HG03095 (cell line): ENCODE measurements around the gene KIF4B.
"Not testable (repeated sequence)": the region's sequence is repeated elsewhere in the genome, so short reads cannot be mapped to it uniquely, and the experiment has no call there.

Experiments used
- ATAC-seq: cut with Tn5 transposase; IDR thresholded peaks from one replicate; pipeline ENCODE4 v1.9.1; 2021; ENCODE audit warnings: moderate library complexity; ENCODE audit not compliant: unreplicated experiment

The KIF4B gene

DNA sequence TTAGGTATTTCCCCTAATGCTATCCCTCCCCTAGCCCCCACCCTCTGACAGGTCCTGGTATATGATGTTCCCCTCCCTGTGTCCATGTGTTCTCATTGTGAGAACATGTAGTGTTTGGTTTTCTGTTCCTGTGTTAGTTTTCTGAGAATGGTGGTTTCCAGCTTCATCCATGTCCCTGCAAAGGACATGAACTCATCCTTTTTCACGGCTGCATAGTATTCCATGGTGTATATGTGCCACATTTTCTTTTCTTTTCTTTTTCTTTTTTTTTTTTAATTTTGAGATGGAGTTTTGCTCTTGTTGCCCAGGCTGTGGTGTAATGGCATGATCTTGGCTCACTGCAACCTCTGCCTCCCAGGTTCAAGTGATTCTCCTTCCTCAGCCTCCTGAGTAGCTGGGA lies 7.3 kb upstream of the KIF4B start:
- ATAC-seq = not testable (repeated sequence)

DNA sequence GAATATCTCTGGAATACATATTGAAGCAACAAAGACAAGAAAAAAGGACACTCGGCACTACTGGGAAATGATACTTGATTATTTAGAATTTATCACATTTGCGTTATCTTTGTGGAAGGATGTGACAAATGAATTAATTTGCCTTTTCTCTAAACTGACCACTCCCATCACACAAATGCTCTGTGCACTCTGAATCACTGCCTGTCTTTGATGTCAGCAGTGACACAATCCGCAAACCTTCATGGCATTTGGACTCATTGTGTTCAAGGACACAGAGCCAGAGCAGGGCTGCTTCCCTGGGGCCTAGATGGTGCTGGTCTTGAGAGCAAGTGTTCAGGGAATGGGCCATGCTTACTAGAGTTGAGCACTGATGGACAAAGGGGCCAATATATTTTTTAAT lies 4.9 kb upstream of the KIF4B start:
- ATAC-seq = no peak

DNA sequence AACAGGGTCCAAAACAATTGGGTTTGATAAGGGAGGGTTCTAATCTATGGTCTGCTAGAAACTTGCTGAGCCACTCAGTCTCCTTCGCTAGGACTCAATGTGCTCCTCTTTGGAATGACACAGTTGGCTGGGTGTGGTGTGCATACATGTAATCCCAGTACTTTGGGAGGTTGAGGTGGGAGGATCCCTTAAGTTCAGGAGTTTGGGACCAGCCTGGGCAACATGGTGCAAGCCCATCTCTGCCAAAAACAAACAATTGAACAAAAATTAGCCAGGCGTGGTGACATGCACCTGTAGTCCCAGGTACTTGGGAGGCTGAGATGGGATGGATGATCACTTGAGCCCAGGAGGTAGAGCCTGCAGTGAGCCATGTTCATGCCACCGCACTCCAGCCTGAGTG lies 2.7 kb upstream of the KIF4B start:
- ATAC-seq = no peak

DNA sequence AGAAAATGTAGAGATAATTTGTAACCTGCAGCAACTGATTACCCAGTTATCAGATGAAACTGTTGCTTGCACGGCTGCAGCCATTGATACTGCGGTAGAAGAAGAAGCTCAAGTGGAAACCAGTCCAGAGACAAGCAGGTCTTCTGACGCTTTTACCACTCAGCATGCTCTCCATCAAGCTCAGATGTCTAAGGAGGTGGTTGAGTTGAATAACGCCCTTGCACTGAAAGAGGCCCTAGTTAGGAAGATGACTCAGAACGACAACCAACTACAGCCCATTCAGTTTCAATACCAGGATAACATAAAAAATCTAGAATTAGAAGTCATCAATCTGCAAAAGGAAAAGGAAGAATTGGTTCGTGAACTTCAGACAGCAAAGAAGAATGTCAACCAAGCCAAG lies 1.7 kb downstream of the KIF4B start:
- ATAC-seq = no peak

DNA sequence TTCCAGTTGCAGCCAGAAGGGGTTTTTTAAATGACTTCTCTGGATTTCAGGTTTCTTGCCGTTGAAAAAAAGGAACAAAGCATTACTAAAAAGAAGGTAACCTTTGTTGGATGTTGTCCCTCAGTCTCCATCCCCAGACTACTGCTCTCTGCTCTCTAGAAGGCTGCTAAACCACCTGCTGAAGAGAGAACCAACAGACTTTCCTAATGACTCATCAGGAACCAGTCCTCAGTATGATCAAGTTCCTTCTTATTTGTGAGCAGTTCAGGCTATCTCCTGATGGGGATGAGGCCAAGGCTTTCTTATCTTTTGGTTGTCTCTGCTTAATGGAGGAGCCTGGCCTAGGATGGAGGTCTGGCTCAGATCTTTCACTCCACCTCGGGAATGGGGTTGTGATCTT lies 4.1 kb downstream of the KIF4B start:
- peak; percentile 97 for ATAC-seq

DNA sequence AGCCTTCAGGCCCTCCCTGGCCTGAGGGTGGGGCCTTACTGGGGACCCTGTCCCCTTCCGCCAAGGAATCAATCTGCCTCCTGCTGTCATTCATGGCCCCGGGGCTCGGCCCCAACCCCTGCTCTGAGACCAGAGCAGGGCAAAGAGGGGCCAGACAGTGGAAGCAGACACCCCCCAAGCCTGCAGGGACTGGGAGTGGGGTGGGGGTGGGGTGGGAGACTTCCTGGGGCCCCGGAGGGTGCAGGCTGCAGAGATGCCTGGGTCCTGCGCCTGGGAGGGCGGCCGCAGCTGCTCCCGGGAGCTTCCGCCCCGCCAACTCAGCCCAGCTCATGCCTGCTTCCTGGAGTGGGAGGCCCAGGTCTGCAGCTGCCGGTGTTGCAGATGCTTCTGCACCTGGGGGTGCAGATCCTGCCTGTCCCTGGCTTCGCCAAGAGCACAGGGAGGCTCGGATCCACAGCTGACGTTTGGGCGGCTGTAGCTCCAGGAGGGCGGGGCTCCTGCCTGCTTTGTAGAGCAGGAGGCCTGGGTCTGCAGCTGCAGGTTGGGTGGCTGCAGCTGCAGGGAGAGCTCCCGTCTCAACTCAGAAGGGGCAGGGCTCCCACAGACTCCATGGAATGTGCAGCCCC lies 6.2 kb downstream of the KIF4B start:
- no peak for ATAC-seq

DNA sequence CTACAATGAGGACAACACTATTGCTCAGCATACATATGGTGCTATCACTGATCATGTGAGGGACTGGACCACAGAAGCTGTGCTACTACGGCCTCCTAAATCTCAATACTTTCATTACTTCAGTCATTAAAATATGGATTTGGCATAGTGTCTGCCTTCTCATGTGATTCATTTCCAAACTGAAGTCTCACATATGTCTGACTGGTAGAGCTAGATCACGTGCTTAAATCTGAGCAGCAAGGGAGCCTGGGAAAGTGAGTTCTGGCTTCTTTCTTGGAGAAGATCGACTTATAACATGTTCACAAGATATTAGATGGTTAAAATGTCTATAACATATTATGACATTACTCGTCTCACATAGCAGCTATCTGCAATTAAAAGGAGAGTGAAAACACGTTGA lies 8.3 kb downstream of the KIF4B start:
- no peak for ATAC-seq

DNA sequence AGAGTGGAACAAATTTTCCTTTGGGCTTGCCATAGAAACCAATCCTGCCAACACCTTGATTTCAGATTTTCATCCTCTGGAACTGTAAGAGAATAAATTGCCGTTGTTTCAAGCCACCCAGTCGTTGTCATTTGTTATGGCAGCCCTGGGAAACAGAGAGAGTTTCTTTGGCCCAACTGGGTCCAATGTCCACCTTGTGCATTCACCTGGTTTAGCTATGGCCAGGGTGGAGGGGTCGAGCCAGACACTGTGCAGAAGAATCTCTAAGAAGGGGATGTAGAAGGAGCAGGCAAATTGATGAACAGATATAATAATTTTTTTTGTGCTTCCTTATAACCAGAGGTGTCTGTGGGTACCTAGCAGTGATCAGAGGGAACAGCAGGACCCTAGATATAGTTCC lies 9.8 kb downstream of the KIF4B start:
- no peak for ATAC-seq

DNA sequence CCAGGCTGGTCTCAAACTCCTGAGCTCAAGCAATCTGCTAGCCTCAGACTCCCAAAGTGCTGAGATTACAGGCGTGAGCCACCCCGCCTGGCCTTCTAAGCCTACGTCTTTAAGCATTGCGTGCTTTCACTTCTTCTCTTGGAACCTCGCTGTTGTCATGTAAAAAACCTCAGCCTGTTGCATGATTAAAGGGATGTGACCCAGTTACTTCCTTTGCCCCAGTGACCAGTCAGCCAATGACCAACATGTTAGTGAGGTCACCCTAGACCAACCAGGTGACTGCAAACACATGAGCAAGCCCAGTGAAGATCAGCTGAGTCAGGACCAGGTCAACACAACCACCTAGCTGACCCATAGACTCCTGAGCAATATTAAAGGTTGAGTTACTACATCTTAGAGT lies 10.5 kb downstream of the KIF4B start:
- ATAC-seq = no peak

DNA sequence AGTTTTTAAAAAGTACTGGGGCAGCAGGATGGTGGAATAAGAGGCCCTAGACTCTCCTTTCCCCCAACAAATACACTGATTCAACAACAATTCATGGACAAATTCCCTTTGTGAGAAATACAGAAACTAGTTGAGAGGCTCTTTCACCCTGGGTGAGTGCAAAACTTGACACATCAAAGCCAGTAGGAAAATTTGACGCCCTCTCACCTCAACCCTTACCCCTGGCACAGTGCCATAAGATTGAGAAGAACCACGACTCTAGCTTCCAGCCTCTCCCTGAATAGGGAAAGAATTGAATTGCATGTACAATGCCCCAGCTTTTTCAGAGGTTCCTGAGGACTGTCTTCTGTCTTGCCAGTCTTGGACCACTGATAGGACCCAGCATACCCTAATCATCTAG lies 12.3 kb downstream of the KIF4B start:
- no peak for ATAC-seq

DNA sequence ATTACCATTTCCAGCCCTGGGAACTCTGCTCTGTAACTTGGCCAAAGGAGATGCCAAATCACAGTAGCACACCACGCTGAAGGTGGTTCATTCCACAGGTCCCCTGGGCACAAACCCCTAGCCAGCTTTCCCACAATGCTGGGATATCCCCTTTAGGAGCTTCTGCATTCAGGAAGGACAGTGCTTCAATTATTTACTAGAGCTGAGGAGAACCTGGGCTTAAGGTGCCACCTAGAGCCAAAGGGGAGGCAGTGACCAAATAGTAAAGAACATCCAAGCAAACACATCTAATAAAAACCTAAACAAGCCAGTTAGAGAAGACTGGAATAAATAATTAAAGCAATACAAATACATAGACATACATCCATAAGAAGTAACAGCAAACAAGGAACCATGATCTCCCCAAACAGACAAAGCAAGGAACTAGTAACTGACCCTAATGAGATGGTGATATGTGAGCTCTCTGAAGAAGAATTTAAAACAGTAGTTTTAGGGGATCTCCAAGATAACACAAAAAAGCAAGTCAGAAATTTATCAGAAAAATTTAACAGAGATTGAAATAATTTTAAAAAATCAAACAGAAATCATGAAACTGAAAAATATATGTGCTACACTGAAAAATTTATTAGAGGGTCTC lies 14.6 kb downstream of the KIF4B start:
- ATAC-seq = no peak

DNA sequence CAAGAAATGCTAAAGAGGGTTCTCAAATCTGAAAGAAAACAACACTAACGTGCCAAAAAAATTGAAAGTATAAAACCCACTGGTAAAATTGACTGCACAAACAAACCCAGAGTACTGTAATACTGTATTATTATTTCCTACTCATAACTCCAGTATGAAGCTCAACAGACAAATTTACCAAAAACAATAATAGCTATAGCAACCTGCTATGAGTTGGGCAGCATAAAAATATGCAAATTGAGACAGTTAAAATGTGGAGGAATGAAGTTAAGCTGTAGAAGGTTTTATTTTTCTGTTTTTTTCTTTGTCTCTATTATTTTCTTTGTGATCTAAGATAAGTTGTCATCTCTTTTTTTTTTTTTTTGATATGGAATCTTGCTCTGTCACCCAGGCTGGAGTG lies 15.7 kb downstream of the KIF4B start:
- ATAC-seq = no peak

DNA sequence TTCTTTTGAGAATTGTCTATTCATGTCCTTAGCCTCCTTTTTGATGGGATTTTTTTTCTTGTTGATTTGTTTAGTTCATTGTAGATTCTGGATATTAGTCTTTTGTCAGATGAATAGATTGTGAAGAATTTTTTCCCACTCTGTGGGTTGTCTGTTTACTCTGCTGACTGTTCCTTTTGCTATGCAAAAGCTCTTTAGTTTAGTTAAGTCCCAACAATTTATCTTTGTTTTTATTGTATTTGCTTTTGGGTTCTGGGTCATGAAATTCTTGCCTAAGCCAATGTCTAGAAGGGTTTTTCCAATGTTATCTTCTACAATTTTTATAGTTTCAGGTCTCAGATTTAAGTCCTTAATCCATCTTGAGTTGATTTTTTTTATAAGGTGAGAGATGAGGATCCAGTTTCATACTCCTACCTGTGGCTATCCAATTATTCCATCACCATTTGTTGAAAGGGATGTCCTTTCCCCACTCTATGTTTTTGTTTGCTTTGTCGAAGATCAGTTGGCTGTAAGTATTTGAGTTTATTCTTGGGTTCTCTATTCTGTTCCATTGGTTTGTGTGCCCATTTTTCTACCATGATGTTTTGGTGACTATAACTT lies 20.7 kb downstream of the KIF4B start:
- not testable (repeated sequence) for ATAC-seq

DNA sequence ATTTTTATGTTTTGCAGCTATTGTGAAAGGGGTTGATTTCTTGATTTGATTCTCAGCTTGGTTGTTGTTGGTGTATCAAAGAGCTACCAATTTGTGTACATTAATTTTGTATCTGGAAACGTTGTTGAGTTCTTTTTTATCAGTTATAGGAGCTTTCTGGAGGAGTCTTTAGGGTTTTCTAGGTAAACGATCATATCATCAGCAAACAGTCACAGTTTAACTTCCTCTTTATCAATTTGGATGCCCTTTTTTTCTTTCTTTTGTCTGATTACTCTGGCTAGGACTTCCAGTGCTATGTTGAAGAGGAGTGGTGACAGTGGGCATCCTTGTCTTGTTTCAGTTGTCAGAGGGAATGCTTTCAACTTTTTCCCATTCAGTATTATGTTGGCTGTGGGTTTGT lies 21.5 kb downstream of the KIF4B start:
- not testable (repeated sequence) for ATAC-seq

DNA sequence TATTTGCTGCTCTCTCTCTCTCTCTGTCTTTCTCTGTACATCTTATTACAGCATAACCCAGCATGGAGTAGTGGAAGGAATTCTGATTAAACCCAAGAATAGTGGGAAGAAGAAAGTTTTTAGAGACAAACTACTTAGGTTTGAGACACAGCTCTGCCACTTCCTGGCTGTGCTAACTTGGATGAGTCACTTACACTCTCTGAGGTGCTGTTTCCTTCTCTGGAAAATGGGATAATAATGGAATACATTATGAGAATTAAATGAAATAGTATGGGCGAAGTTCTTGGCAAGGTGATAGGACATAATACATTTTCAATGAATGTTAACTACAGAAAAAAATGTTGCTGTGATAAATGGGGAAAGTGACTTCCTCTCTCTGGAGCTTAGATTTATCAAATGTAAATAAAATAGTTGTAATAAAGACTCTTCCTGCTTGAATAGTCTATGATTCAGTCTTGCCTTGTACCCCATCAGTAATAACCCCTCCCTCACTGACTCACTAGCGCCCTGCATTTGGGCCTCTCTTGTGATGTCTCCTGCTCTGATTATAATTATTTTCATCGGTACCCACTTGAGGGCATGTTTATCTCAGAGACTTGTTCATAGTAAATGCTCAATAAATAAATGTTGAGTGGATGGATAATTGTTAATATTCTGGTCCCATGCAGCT lies 27.6 kb downstream of the KIF4B start:
- no peak for ATAC-seq

DNA sequence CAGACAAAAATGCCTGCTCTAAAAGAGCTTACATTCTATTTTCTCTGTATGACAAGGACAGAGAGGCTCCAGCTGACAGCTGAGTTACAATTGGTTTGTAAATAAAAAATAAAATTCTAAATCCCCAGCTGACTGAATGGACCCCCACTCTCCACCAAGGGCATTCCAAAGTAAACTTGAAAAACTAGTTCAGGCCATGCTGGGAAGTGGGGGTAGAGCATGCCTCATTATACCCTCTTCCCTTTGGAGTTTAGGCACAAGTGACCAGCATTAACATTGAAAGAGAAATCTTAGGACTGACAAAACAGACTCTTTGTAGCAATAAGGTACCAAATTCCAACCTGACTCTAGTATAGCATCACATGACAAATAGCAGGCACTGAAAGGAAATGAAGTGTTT lies 31.0 kb downstream of the KIF4B start:
- no peak for ATAC-seq

DNA sequence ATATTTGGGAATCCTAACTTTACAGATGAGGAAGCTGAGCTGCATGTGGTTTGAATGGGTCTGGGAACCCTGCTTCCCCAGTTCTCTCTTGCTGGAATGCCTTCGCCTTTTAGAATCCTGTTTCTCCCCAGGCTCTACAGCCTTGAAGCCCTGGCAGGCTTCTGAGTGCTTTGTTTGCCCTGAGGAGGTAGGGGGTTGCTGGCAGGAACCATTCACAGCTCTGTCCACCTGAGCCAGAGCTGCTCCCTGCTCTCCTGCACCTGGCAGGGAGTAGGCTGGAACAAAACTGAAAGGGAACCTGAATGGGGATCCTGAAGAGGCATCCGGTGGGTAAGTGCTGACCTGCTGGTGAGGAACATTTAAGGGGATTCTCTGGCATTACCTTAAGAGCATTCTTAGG lies 33.0 kb downstream of the KIF4B start:
- no peak for ATAC-seq

DNA sequence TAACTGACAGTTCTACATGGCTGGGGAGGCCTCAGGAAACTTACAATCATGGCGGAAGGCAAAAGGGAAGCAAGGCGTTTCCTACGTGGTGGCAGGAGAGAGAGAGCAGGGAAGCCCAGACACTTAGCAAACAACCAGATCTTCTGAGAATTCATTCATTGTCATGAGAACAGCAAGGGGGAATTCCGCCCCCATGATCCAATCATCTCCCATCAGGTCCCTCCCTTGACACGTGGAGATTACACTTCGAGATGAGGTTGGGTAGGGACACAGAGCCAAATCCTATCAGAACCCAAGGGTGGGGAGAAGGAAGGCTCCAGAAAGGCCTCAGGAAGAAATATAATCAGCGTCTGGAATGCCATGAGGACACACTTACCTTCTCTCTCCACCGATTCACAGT lies 34.3 kb downstream of the KIF4B start:
- ATAC-seq = no peak

DNA sequence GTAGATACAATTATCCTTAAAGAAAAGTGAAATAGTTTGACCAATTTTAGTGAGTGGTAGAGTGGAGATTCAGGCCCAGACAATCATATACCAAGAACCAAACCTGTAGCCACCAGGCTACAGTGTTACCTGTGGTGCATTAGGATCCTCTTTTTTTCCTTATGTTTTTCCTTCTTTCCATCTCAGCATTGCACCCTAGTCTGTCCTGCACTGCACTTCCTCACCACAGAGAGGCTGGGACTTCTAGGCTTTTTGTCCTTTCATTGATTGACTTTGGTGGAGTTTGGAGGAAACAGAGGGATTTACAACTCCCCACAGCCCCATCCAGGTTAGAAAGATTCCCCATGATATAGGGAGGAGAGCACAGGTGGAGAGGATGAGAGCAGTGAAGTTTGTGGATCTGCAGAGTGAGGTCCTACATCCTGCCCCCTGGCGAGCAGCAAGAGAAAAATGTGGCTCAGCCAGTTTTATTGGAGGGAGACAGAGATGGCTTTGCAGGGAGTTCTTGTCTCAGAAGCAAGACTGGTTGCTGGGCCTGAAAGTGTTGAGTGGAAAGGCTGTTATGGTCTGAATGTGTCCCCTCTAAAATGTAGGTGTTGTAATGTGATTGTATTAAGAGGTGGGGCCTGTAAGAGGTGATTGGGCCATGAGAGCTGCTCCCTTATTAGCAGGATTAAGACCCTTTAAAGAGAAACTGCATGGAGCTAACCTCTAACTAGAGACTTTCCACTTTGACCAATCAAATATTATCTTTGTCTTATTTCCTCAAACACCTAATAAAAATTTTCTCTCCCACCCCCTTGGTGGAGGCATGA lies 36.2 kb downstream of the KIF4B start:
- ATAC-seq = no peak

DNA sequence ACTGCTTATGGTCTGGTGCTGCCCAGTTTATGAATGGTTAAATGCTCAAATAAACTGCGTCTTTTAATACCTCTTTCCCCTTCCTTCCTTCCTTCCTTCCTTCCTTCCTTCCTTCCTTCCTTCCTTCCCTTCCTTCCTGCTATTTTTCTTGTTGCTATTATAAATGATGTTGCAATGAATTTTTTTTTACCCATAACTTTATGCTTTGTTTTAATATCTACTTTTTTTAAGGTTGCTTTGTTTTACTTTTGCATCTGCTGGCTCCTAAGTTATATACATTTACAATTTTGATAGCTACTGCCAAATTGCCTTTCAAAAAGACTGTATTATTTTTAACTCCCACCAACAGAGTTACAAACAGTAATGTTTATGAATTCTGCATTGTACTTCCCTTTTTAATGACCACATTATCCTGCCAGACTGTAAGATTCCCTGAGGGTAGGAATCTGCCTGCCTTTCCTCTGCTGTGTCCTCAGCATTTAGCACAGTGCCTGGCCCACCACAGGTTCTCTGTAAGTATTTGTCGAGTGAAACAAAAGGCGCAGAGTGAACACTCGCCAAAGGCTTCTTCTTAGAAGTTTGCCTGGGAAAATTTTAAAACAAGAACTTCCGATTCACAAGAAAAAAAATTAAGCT lies 36.9 kb downstream of the KIF4B start:
- ATAC-seq = no peak

DNA sequence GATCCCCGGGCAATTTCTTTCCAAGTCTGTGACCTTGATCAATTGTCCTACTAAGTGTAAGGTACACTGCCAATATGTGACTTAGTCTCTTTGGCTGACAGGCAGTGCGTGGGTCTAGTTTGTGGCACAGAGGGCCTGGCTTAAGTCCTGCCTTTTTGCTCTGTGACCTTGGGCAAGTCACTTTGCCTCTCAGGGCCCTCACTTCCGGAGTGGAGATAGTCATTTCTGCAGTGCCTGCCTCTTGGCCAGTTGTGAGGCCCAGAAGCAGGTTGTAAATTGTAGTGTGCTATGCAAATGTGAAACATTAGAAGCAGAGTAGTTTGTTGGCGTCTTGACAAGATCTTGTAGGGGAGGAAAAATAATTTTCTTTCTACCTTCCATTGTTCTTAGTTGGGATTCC lies 39.0 kb downstream of the KIF4B start:
- ATAC-seq = no peak
